ENCODE data around the gene MED8. TPM values are rescaled to one million over a fixed set of nuclear protein-coding genes. Genes with fewer than 3 reads are reported as not detected.

Gene MED8
- total and polyA plus RNA-seq, 2 donors (not counting 1 experiment from before 2014, with no cell fraction given), result 49.7 to 69.2 TPM

DNA sequence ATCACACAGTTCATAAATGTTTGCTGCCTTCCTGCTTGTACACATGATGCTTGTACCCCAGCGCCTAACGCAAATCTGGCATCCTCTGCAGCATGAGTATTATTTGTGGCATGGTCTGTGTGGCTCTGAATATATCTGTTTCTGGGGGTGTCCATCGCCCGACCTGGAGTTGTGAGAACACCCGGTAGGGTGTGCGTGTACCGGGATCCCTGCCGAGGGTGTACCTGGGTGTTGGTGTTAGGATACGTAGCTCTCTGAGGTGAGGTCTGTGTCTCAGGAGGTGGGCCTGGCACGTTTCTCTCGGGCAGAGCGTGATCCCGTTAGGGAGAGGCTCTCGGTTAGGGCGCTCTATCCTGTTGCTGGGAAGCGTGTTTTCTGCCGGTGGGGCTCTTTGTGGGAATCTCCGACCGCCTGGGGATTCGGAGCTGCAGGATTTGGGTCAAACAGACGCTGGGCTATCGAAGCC is 41.2 kb downstream of the MED8 start:
- Histone ChIP-seq H3K36me3 (ENCODE audit: control insufficient read depth, insufficient read depth, low read length) (no peaks in the 10 kb centered on the region), H3K9ac (ENCODE audit: insufficient read depth, low read length) (no peak overlapping the region), H3K9me3 (ENCODE audit: control insufficient read depth, insufficient read depth, low read depth, low read length) (no peaks in the 10 kb centered on the region), H3K79me2 (ENCODE audit: control insufficient read depth, insufficient read depth, low read length) (no peaks in the 10 kb centered on the region), H3K27me3 (ENCODE audit: control insufficient read depth, insufficient read depth, low read length) (peaks cover 9% of the 10 kb centered on the region), H3K27ac (ENCODE audit: insufficient read depth, low read length) (no peak overlapping the region), H4K20me1 (ENCODE audit: control insufficient read depth, extremely low read depth, insufficient read depth, low read length) (no peaks in the 10 kb centered on the region), H2AFZ (ENCODE audit: low read length) (peak overlapping the region; percentile 45), H3K4me1 (ENCODE audit: control insufficient read depth, extremely low read depth, insufficient read depth, low read length) (peaks cover 2% of the 10 kb centered on the region), H3K4me3 (replicated peaks in 1 of 4; ENCODE audit: control extremely low read depth in 1 of 4, insufficient read depth in 1 of 4, low read depth in 3 of 4, low read length in 4 of 4) (peak overlapping the region; percentile 28 to 58 (median 30)), H3K4me2 (ENCODE audit: extremely low read depth, insufficient read depth, low read length) (peak overlapping the region; percentile 66)
- TF ChIP-seq EZH2 (IDR thresholded peaks at IDR 0.05; ENCODE audit: low read length, missing control alignments), result peak; percentile 38
- TF ChIP-seq, protein P1, sequence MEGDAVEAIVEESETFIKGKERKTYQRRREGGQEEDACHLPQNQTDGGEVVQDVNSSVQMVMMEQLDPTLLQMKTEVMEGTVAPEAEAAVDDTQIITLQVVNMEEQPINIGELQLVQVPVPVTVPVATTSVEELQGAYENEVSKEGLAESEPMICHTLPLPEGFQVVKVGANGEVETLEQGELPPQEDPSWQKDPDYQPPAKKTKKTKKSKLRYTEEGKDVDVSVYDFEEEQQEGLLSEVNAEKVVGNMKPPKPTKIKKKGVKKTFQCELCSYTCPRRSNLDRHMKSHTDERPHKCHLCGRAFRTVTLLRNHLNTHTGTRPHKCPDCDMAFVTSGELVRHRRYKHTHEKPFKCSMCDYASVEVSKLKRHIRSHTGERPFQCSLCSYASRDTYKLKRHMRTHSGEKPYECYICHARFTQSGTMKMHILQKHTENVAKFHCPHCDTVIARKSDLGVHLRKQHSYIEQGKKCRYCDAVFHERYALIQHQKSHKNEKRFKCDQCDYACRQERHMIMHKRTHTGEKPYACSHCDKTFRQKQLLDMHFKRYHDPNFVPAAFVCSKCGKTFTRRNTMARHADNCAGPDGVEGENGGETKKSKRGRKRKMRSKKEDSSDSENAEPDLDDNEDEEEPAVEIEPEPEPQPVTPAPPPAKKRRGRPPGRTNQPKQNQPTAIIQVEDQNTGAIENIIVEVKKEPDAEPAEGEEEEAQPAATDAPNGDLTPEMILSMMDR (conservative IDR thresholded peaks at IDR 0.05 in 1 of 2, IDR thresholded peaks at IDR 0.05 in 1 of 2; ENCODE audit: low read depth in 1 of 2, low read length in 2 of 2), result no peak
- no peak for DNase-seq (ENCODE audit: low read depth in 2 of 2)

DNA sequence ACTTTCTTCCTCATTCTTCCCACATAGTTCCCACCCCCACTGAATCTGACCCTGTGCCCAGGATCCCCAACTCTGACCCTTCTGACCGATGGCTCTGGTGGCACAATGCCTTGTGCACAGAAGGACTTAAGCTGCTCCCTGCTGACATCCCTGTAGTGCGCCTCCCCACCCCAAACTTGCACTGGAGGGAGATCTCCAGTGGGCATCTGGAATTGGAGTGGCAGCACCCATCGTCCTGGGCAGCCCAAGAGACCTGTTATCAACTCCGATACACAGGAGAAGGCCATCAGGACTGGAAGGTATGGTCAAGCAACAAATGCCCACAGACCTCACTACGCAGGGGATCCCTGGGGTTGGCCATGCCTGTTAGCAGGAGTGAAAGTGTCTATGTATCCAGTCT is 43.0 kb downstream of the MED8 start:
- Histone ChIP-seq H3K79me2 (ENCODE audit: control insufficient read depth, insufficient read depth, low read length) (no peaks in the 10 kb centered on the region), H3K9me3 (ENCODE audit: control insufficient read depth, insufficient read depth, low read depth, low read length) (no peaks in the 10 kb centered on the region), H3K9ac (ENCODE audit: insufficient read depth, low read length) (no peak overlapping the region), H3K4me1 (ENCODE audit: control insufficient read depth, extremely low read depth, insufficient read depth, low read length) (peaks cover 2% of the 10 kb centered on the region), H3K36me3 (ENCODE audit: control insufficient read depth, insufficient read depth, low read length) (no peaks in the 10 kb centered on the region), H4K20me1 (ENCODE audit: control insufficient read depth, extremely low read depth, insufficient read depth, low read length) (no peaks in the 10 kb centered on the region), H3K4me2 (ENCODE audit: extremely low read depth, insufficient read depth, low read length) (no peak overlapping the region), H2AFZ (ENCODE audit: low read length) (no peak overlapping the region), H3K27ac (ENCODE audit: insufficient read depth, low read length) (no peak overlapping the region), H3K27me3 (ENCODE audit: control insufficient read depth, insufficient read depth, low read length) (peaks cover 9% of the 10 kb centered on the region), H3K4me3 (replicated peaks in 1 of 4; ENCODE audit: control extremely low read depth in 1 of 4, insufficient read depth in 1 of 4, low read depth in 3 of 4, low read length in 4 of 4) (no peak overlapping the region)
- TF ChIP-seq, protein P1 (conservative IDR thresholded peaks at IDR 0.05 in 1 of 2, IDR thresholded peaks at IDR 0.05 in 1 of 2; ENCODE audit: low read depth in 1 of 2, low read length in 2 of 2), result no peak
- no peak for TF ChIP-seq EZH2 (IDR thresholded peaks at IDR 0.05; ENCODE audit: low read length, missing control alignments)
- no peak for DNase-seq (ENCODE audit: low read depth in 2 of 2)

DNA sequence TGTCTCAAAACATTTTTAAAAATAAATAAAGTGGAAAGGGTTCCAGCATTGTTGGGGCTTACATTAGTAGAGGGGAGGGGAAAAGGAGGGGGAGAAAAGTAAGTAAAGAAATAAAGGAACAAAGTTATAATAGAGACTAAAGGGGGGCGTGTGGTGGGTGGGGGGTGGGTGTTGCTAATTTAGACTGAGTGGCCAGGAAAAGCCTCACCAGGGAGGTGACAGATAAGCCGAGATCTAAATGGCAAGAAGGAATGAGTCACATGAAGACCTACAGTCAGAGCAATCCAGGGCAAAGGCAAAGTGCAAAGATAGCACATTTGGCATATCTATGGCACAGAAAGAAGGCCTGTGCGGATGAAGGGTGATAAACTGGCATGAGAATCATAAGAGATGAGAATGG is 44.5 kb downstream of the MED8 start:
- H3K27me3 ChIP-seq (ENCODE audit: control insufficient read depth, insufficient read depth, low read length), result peaks cover 13% of the 10 kb centered on the region
- DNase-seq (ENCODE audit: low read depth in 2 of 2), result no peak
- no peak overlapping the region for H3K27ac ChIP-seq (ENCODE audit: insufficient read depth, low read length)
- H2AFZ ChIP-seq (ENCODE audit: low read length), result no peak overlapping the region
- no peak overlapping the region for H3K4me3 ChIP-seq (replicated peaks in 1 of 4; ENCODE audit: control extremely low read depth in 1 of 4, insufficient read depth in 1 of 4, low read depth in 3 of 4, low read length in 4 of 4)
- no peaks in the 10 kb centered on the region for H4K20me1 ChIP-seq (ENCODE audit: control insufficient read depth, extremely low read depth, insufficient read depth, low read length)
- H3K9me3 ChIP-seq (ENCODE audit: control insufficient read depth, insufficient read depth, low read depth, low read length), result no peaks in the 10 kb centered on the region
- H3K4me2 ChIP-seq (ENCODE audit: extremely low read depth, insufficient read depth, low read length), result no peak overlapping the region
- no peaks in the 10 kb centered on the region for H3K36me3 ChIP-seq (ENCODE audit: control insufficient read depth, insufficient read depth, low read length)
- no peaks in the 10 kb centered on the region for H3K79me2 ChIP-seq (ENCODE audit: control insufficient read depth, insufficient read depth, low read length)
- no peak for TF ChIP-seq EZH2 (IDR thresholded peaks at IDR 0.05; ENCODE audit: low read length, missing control alignments)
- TF ChIP-seq, protein P1 (conservative IDR thresholded peaks at IDR 0.05 in 1 of 2, IDR thresholded peaks at IDR 0.05 in 1 of 2; ENCODE audit: low read depth in 1 of 2, low read length in 2 of 2), result no peak
- H3K4me1 ChIP-seq (ENCODE audit: control insufficient read depth, extremely low read depth, insufficient read depth, low read length), result peaks cover under 1% of the 10 kb centered on the region
- no peak overlapping the region for H3K9ac ChIP-seq (ENCODE audit: insufficient read depth, low read length)
